Adrenal gland (tissue), 12 donors: ENCODE measurements around the gene KLHL26. TPM values are rescaled to one million over a fixed set of nuclear protein-coding genes. Genes with fewer than 3 reads are reported as not detected.

Experiments
- DNase-seq, 7 donors: peaks; one replicate each; pipeline ENCODE4 v3.0.0-alpha.2; 2019 to 2020
- H3K27ac ChIP-seq, 5 donors: fragments of 200-600 bp; sonication (generic) in 4 of 5; 1 replicate in 3 of 5; 2 replicates in 2 of 5; pipeline versions ENCODE4 v1.5.1 to v1.8.0; 2016 to 2020; ENCODE audit warnings: mild to moderate bottlenecking in 1 of 5
- H3K27me3 ChIP-seq: fragments of 200-600 bp; 2 replicates; pipeline ENCODE4 v1.8.0; 2021
- H3K36me3 ChIP-seq, 2 donors: fragments of 200-600 bp; replicated peaks in 1 of 2; 1 replicate in 1 of 2; 2 replicates in 1 of 2; pipeline versions ENCODE4 v1.5.1 to v1.8.0; 2018 to 2022
- H3K4me1 ChIP-seq, 2 donors: fragments of 200-600 bp; replicated peaks in 1 of 2; 1 replicate in 1 of 2; 2 replicates in 1 of 2; pipeline versions ENCODE4 v1.5.1 to v1.8.0; 2018 to 2021
- H3K4me3 ChIP-seq, 4 donors: fragments of 200-600 bp; sonication (generic) in 3 of 4; one replicate each; pipeline ENCODE4 v1.5.1; 2016 to 2018
- H3K9me3 ChIP-seq, 3 donors: fragments of 200-600 bp; sonication (generic) in 1 of 3; replicated peaks in 1 of 3; 1 replicate in 2 of 3; 2 replicates in 1 of 3; pipeline versions ENCODE4 v1.5.1 to v1.8.0; 2016 to 2021
- POLR2A ChIP-seq, 2 donors: fragments of 450-650 bp; IDR thresholded peaks; one replicate each; pipeline ENCODE4 v1.6.1; 2017; ENCODE audit warnings: antibody characterized with exemption in 2 of 2, mild to moderate bottlenecking in 2 of 2, moderate library complexity in 1 of 2
- WGBS, 4 donors: extraction: QIAGEN DNeasy Blood & Tissue Kit in 2 of 4; methylation state at CpG; one replicate each; pipeline versions ENCODE4 v1.1.5 to v1.1.7; 2013 to 2017; 5-methylcytosine and 5-hydroxymethylcytosine counted together
- intact Hi-C, 2 donors: fragments of 100-400 bp; cut with DNase I; formaldehyde crosslinking; loops; one replicate each; pipeline versions ENCODE4 v1.14.1 to v1.15.0; 2022 to 2023
- polyA plus RNA-seq, 3 donors: library from polyadenylated mRNA; stranded (reverse); fragments of 200-250 nt in 2 of 3; fragments of 350-450 nt in 1 of 3; fragmentation: Illumina TruSeq in 1 of 3; extraction: RNeasy Lipid Tissue Mini Kit (QIAGEN cat#74804) in 1 of 3; gene quantifications; one replicate each; pipeline ENCODE4 v1.2.3, GENCODE V29; 2013 to 2014
- total RNA-seq, 9 donors: library from RNA; depleted of rRNA in 4 of 9; stranded (reverse); fragments of >200 nt in 4 of 9; fragments of 120-200 nt in 1 of 9; fragmentation: NEBNext Ultra II Directional in 1 of 9; extraction: Animal tissue kit (Norgen Biotek cat#: 25700) in 1 of 9; gene quantifications; one replicate each; pipeline versions ENCODE4 v1.1.0 to v1.2.4, GENCODE V29; 2013 to 2023
- TF ChIP-seq, protein P1 (sequence below), 6 experiments: fragments of 450-650 bp in 4 of 6; fragments of 200-600 bp in 2 of 6; sonication (generic) in 1 of 6; IDR thresholded peaks; 1 replicate in 5 of 6; 2 replicates in 1 of 6; pipeline versions ENCODE4 v1.5.1 to v1.8.0; 2016 to 2021; ENCODE audit warnings: antibody characterized with exemption in 6 of 6, mild to moderate bottlenecking in 2 of 6, moderate library complexity in 1 of 6
- donor health status: healthy with polysubstance abuse.
- donor health status: Bipolar disorder and iron deficiency.
- donor health status: DM: yes; HTN: yes; CAD: no.
- donor health status: DM: no; HTN: no; CAD: no.
- donor health status: DM: no; HTN: no; CAD: no.
- donor health status: DM: yes; HTN: yes; CAD: no.

The KLHL26 gene
- total and polyA plus RNA-seq, 12 donors, result 1.4 to 15.2 (median 8.2) TPM

DNA sequence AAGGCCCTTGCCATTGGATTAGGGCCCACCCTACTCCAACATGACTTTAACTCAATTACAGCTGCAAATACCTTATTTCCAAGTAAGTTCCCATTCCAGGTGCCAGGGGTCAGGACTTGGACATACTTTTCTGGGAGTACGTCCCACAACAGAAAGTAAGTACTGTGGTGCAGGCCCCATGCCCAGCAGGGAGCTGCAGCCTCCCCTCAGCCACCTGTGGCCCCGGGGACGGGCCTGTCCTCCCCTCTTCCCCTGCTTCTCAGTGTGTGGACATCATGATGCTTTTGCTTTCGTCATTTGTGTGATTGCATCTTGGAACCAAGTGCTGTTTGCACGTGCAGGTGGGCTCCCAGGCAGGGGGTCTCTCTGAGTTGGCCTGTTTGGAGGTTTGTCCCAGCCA lies 78.6 kb downstream of the KLHL26 start:
- H3K36me3 ChIP-seq, result no peaks in the 10 kb centered on the region
- H3K27me3 ChIP-seq, result no peaks in the 10 kb centered on the region
- no peak overlapping the region for H3K4me3 ChIP-seq
- H3K27ac ChIP-seq, result no peak overlapping the region
- H3K4me1 ChIP-seq, result peaks cover 21 to 35% of the 10 kb centered on the region in 2 donors
- 81 to 91% (median 86%) methylated on average over 5 of the region's 5 CpGs for WGBS, 4 donors
- TF ChIP-seq POLR2A (IDR thresholded peaks at IDR 0.05), result no peak
- TF ChIP-seq, protein P1, sequence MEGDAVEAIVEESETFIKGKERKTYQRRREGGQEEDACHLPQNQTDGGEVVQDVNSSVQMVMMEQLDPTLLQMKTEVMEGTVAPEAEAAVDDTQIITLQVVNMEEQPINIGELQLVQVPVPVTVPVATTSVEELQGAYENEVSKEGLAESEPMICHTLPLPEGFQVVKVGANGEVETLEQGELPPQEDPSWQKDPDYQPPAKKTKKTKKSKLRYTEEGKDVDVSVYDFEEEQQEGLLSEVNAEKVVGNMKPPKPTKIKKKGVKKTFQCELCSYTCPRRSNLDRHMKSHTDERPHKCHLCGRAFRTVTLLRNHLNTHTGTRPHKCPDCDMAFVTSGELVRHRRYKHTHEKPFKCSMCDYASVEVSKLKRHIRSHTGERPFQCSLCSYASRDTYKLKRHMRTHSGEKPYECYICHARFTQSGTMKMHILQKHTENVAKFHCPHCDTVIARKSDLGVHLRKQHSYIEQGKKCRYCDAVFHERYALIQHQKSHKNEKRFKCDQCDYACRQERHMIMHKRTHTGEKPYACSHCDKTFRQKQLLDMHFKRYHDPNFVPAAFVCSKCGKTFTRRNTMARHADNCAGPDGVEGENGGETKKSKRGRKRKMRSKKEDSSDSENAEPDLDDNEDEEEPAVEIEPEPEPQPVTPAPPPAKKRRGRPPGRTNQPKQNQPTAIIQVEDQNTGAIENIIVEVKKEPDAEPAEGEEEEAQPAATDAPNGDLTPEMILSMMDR (IDR thresholded peaks at IDR 0.05), result no peak
- H3K9me3 ChIP-seq, result no peaks in the 10 kb centered on the region
- intact Hi-C loops, result no loop called here
- no peak for DNase-seq

GRCh38 chr19:18716857-18717256 lies 80.0 kb downstream of the KLHL26 start:
- H3K9me3 ChIP-seq, result no peaks in the 10 kb centered on the region
- no peaks in the 10 kb centered on the region for H3K27me3 ChIP-seq
- 93 to 96% (median 95%) methylated on average over 6 of the region's 6 CpGs for WGBS, 4 donors
- peaks cover 12 to 23% of the 10 kb centered on the region in 2 donors for H3K4me1 ChIP-seq
- DNase-seq, result no peak
- peak overlapping the region in 1 of 5 donors; percentile 14 for H3K27ac ChIP-seq
- H3K36me3 ChIP-seq, result no peaks in the 10 kb centered on the region
- TF ChIP-seq POLR2A (IDR thresholded peaks at IDR 0.05), result no peak
- TF ChIP-seq, protein P1 (IDR thresholded peaks at IDR 0.05), result no peak
- intact Hi-C loops, result no loop called here
- H3K4me3 ChIP-seq, result no peak overlapping the region

- 70 to 79% (median 76%) methylated on average over 10 of the region's 10 CpGs for WGBS, 4 donors
- DNase-seq, result no peak
- Histone ChIP-seq H3K27me3 (no peaks in the 10 kb centered on the region), H3K36me3 (no peaks in the 10 kb centered on the region), H3K4me1 (peaks cover 12 to 21% of the 10 kb centered on the region in 2 donors), H3K27ac (peak overlapping the region in 1 of 5 donors; percentile 14), H3K4me3 (no peak overlapping the region), H3K9me3 (no peaks in the 10 kb centered on the region)
- TF ChIP-seq, protein P1 (IDR thresholded peaks at IDR 0.05), result no peak
- no peak for TF ChIP-seq POLR2A (IDR thresholded peaks at IDR 0.05)
- intact Hi-C loops, result no loop called here
Observed at GRCh38 chr19:18717601-18718000, 80.8 kb downstream of the KLHL26 start.

DNA sequence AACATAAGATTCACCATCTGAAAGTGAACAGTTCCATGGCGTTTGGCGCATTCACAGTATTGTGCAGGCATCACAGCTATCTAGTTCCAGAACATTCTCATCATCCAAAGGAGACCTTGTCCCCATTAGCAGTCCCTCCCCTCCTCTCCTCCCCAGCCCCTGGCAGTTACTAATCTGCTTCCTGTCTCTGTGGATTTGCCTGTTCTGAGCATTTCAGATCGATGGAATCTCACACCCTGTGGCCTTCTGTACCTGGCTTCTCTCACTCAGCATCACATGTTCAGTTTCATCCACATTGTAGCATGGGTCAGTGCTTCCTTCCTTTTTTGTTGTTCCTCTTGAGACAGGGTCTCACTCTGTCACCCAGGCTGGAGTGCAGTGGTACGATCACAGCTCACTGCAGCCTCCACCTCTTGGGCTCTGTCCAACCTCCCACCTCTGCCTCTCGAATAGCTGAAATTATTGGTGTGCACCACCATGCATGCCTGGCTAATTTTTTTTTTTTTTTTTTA lies 81.2 kb downstream of the KLHL26 start:
- Histone ChIP-seq H3K4me1 (peaks cover 9 to 20% of the 10 kb centered on the region in 2 donors), H3K36me3 (no peaks in the 10 kb centered on the region), H3K9me3 (no peaks in the 10 kb centered on the region), H3K27ac (peak overlapping the region in 1 of 5 donors; percentile 14), H3K4me3 (no peak overlapping the region), H3K27me3 (no peaks in the 10 kb centered on the region)
- intact Hi-C loops, result no loop called here
- TF ChIP-seq, protein P1 (IDR thresholded peaks at IDR 0.05), result no peak
- no peak for TF ChIP-seq POLR2A (IDR thresholded peaks at IDR 0.05)
- 70 to 77% (median 73%) methylated on average over 5 of the region's 5 CpGs for WGBS, 4 donors
- DNase-seq, result no peak
